ENCODE measurements around the gene TTC21A. TPM values are rescaled to one million over a fixed set of nuclear protein-coding genes. Genes with fewer than 3 reads are reported as not detected.

TTC21A gene
- total and polyA plus RNA-seq, 2 experiments from 2014 or later = 3.7 to 6.5 TPM

- no peaks in the 10 kb centered on the region for H3K27me3 ChIP-seq
- WGBS (ENCODE audit: low lambda C conversion rate, missing lambda C conversion rate) = 98% methylated on average over 4 of the region's 4 CpGs
Observed at GRCh38 chr3:39082666-39083313, 24.7 kb upstream of the TTC21A start.

GRCh38 chr3:39086144-39086543, 21.3 kb upstream of the TTC21A start:
- Histone ChIP-seq H3K27me3 (no peaks in the 10 kb centered on the region), H3K36me3 (replicated peaks; ENCODE audit: insufficient read depth, low read depth) (no peaks in the 10 kb centered on the region), H3K4me3 (no peak overlapping the region), H3K9me2 (replicated peaks; ENCODE audit: insufficient read depth) (no peaks in the 10 kb centered on the region), H4K20me1 (ENCODE audit: insufficient read depth, poor library complexity, severe bottlenecking) (no peaks in the 10 kb centered on the region), H3K4me2 (no peak overlapping the region), H2AFZ (no peak overlapping the region), H3K4me1 (ENCODE audit: insufficient read depth) (no peaks in the 10 kb centered on the region), H3K79me2 (no peaks in the 10 kb centered on the region), H3K9me3 (ENCODE audit: low read depth) (no peaks in the 10 kb centered on the region), H3K27ac (no peak overlapping the region)
- 96% methylated on average over 4 of the region's 4 CpGs for WGBS (ENCODE audit: low lambda C conversion rate, missing lambda C conversion rate)
- TF ChIP-seq EZH2 (IDR thresholded peaks at IDR 0.05; ENCODE audit: borderline replicate concordance) = no peak
- no peak for DNase-seq (ENCODE audit: low spot score)

More at GRCh38 chr3:39082666-39083313, 24.7 kb upstream of the TTC21A start:
- Histone ChIP-seq H3K9me2 (replicated peaks; ENCODE audit: insufficient read depth) (no peaks in the 10 kb centered on the region), H2AFZ (no peak overlapping the region), H3K4me2 (no peak overlapping the region), H3K9me3 (ENCODE audit: low read depth) (no peaks in the 10 kb centered on the region), H3K27ac (no peak overlapping the region), H3K4me1 (ENCODE audit: insufficient read depth) (no peaks in the 10 kb centered on the region), H3K4me3 (no peak overlapping the region), H3K79me2 (no peaks in the 10 kb centered on the region), H3K36me3 (replicated peaks; ENCODE audit: insufficient read depth, low read depth) (no peaks in the 10 kb centered on the region), H4K20me1 (ENCODE audit: insufficient read depth, poor library complexity, severe bottlenecking) (no peaks in the 10 kb centered on the region)
- no peak for DNase-seq (ENCODE audit: low spot score)
- TF ChIP-seq EZH2 (IDR thresholded peaks at IDR 0.05; ENCODE audit: borderline replicate concordance) (no peak), CTCF (IDR thresholded peaks at IDR 0.05; ENCODE audit: poor library complexity) (no peak), EZH2phosphoT487 (IDR thresholded peaks at IDR 0.05; ENCODE audit: low read depth, severe bottlenecking, unreplicated experiment) (no peak)

GRCh38 chr3:39088456-39088855, 19.0 kb upstream of the TTC21A start:
- Histone ChIP-seq H3K9me2 (replicated peaks; ENCODE audit: insufficient read depth) (no peaks in the 10 kb centered on the region), H3K4me2 (no peak overlapping the region), H3K79me2 (no peaks in the 10 kb centered on the region), H3K9me3 (ENCODE audit: low read depth) (no peaks in the 10 kb centered on the region), H3K27ac (no peak overlapping the region), H3K27me3 (no peaks in the 10 kb centered on the region), H3K4me3 (no peak overlapping the region), H3K36me3 (replicated peaks; ENCODE audit: insufficient read depth, low read depth) (no peaks in the 10 kb centered on the region), H2AFZ (no peak overlapping the region), H3K4me1 (ENCODE audit: insufficient read depth) (no peaks in the 10 kb centered on the region), H4K20me1 (ENCODE audit: insufficient read depth, poor library complexity, severe bottlenecking) (no peaks in the 10 kb centered on the region)
- 83% methylated on average over 3 of the region's 3 CpGs for WGBS (ENCODE audit: low lambda C conversion rate, missing lambda C conversion rate)
- TF ChIP-seq EZH2phosphoT487 (IDR thresholded peaks at IDR 0.05; ENCODE audit: low read depth, severe bottlenecking, unreplicated experiment) (no peak), CTCF (IDR thresholded peaks at IDR 0.05; ENCODE audit: poor library complexity) (no peak)
- no peak for DNase-seq (ENCODE audit: low spot score)

DNA sequence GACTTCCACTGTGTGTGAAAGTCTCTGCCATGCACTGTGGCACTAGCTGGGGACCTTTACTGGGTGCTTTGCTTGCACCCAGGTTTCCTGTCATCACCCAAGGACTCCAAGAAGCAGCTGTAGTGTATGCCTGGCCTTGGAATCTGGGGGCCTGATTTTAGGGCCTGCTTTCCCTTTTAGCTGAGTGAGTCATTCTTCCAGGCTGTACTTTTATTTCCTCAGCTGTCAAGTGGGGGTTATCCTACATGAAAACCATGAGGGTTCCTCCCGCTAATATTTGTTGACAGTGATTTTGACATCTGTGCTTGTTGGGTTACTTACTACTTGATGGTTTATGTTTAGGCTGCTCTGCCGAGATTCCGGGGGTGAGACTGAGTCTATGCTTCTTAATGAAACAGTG, 18.6 kb upstream of the TTC21A start:
- TF ChIP-seq EZH2phosphoT487 (IDR thresholded peaks at IDR 0.05; ENCODE audit: low read depth, severe bottlenecking, unreplicated experiment) (no peak), EZH2 (IDR thresholded peaks at IDR 0.05; ENCODE audit: borderline replicate concordance) (no peak)
- no peaks in the 10 kb centered on the region for H3K36me3 ChIP-seq (replicated peaks; ENCODE audit: insufficient read depth, low read depth)
- H3K79me2 ChIP-seq = no peaks in the 10 kb centered on the region
- no peak overlapping the region for H2AFZ ChIP-seq
- H3K27ac ChIP-seq = no peak overlapping the region
- H3K4me1 ChIP-seq (ENCODE audit: insufficient read depth) = no peaks in the 10 kb centered on the region
- no peak for DNase-seq (ENCODE audit: low spot score)
- H3K9me2 ChIP-seq (replicated peaks; ENCODE audit: insufficient read depth) = no peaks in the 10 kb centered on the region
- no peaks in the 10 kb centered on the region for H4K20me1 ChIP-seq (ENCODE audit: insufficient read depth, poor library complexity, severe bottlenecking)
- no peaks in the 10 kb centered on the region for H3K27me3 ChIP-seq
- no peaks in the 10 kb centered on the region for H3K9me3 ChIP-seq (ENCODE audit: low read depth)
- 86% methylated on average over 3 of the region's 3 CpGs for WGBS (ENCODE audit: low lambda C conversion rate, missing lambda C conversion rate)
- H3K4me2 ChIP-seq = no peak overlapping the region
- H3K4me3 ChIP-seq = no peak overlapping the region

All from hepatocyte (in vitro differentiated cells).